Measurements from ENCODE around the gene TXNL4B.

TXNL4B gene

GRCh38 chr16:72093448-72094265 lies at the start of gene TXNL4B, which contains the start of gene DHX38:
TSS of gene TXNL4B (minus strand) at chr16:72093620. CDS start at chr16:72090749, 2,871 bp downstream.
TSS of gene DHX38 (plus strand) at chr16:72093847. CDS start at chr16:72096158, 2,311 bp downstream.
- DNase-seq (ENCODE audit: low read depth): peak; percentile 98

GRCh38 chr16:72142476-72142875 lies 49.1 kb upstream of the TXNL4B start:
- no peak for DNase-seq (ENCODE audit: low read depth)

- no peak for DNase-seq (ENCODE audit: low read depth)
These were observed 46.5 kb upstream of the TXNL4B start for GRCh38 chr16:72139908-72140307.

GRCh38 chr16:72138064-72138572 lies 44.7 kb upstream of the TXNL4B start:
- DNase-seq (ENCODE audit: low read depth): no peak

GRCh38 chr16:72137380-72138063 lies 44.1 kb upstream of the TXNL4B start:
- no peak for DNase-seq (ENCODE audit: low read depth)

GRCh38 chr16:72134507-72134906 lies 41.1 kb upstream of the TXNL4B start:
- no peak for DNase-seq (ENCODE audit: low read depth)

- DNase-seq (ENCODE audit: low read depth): no peak
These were observed 39.3 kb upstream of the TXNL4B start for GRCh38 chr16:72132726-72133125.

GRCh38 chr16:72131036-72131435 lies 37.6 kb upstream of the TXNL4B start:
- DNase-seq (ENCODE audit: low read depth): no peak

GRCh38 chr16:72129976-72130656 lies 36.7 kb upstream of the TXNL4B start:
- no peak for DNase-seq (ENCODE audit: low read depth)

GRCh38 chr16:72128701-72129100 lies 35.3 kb upstream of the TXNL4B start:
- DNase-seq (ENCODE audit: low read depth): no peak

GRCh38 chr16:72126429-72126765 lies 33.0 kb upstream of the TXNL4B start:
- no peak for DNase-seq (ENCODE audit: low read depth)

- no peak for DNase-seq (ENCODE audit: low read depth)
These were observed 32.4 kb upstream of the TXNL4B start for GRCh38 chr16:72125635-72126428.

GRCh38 chr16:72124761-72125634 lies 31.6 kb upstream of the TXNL4B start:
- no peak for DNase-seq (ENCODE audit: low read depth)

GRCh38 chr16:72124148-72124547 lies 30.7 kb upstream of the TXNL4B start:
- DNase-seq (ENCODE audit: low read depth): no peak

- DNase-seq (ENCODE audit: low read depth): no peak
These were observed 30.0 kb upstream of the TXNL4B start for GRCh38 chr16:72123426-72123825.

- DNase-seq (ENCODE audit: low read depth): no peak
These were observed 29.5 kb upstream of the TXNL4B start for GRCh38 chr16:72122916-72123315.

GRCh38 chr16:72122308-72122707 lies 28.9 kb upstream of the TXNL4B start:
- DNase-seq (ENCODE audit: low read depth): no peak

- no peak for DNase-seq (ENCODE audit: low read depth)
These were observed 26.6 kb upstream of the TXNL4B start for GRCh38 chr16:72120026-72120425.

GRCh38 chr16:72113616-72113945 lies 20.2 kb upstream of the TXNL4B start:
- DNase-seq (ENCODE audit: low read depth): no peak

- no peak for DNase-seq (ENCODE audit: low read depth)
These were observed 19.6 kb upstream of the TXNL4B start for GRCh38 chr16:72112906-72113615.

All from GM04503 (cell line).